ENCODE results near the gene EFHD2.

- TF ChIP-seq POLR2A (IDR thresholded peaks at IDR 0.05; ENCODE audit: low read length): no peak
- TF ChIP-seq GATA1 (IDR thresholded peaks at IDR 0.05; ENCODE audit: low read depth, low read length): no peak
These were observed 56.0 kb downstream of the EFHD2 start for GRCh38 chr1:15465674-15466073.

All from erythroblast (primary cell).